K562 (cell line): Measurements from ENCODE around the gene MINDY4. TPM values are rescaled to one million over a fixed set of nuclear protein-coding genes. Genes with fewer than 3 reads are reported as not detected.

Experiments
- BCOR ChIP-seq: fragments of 450-650 bp; IDR thresholded peaks from 2 replicates; pipeline ENCODE4 v1.6.1; 2016
- CREM ChIP-seq: IDR thresholded peaks from 2 replicates; pipeline ENCODE4 v1.6.1; 2014; ENCODE audit warnings: antibody characterized with exemption, low read depth
- ELF4 ChIP-seq: fragments of 450-650 bp; formaldehyde crosslinking; IDR thresholded peaks from 2 replicates; pipeline ENCODE4 v1.4.0; 2022; ENCODE audit warnings: missing genetic modification characterization
- EP400 ChIP-seq: fragments of 450-650 bp; IDR thresholded peaks from 2 replicates; pipeline ENCODE4 v1.6.1; 2017; ENCODE audit warnings: antibody characterized with exemption, mild to moderate bottlenecking, moderate library complexity
- FOS ChIP-seq: IDR thresholded peaks from 3 replicates; pipeline ENCODE4 v1.6.1; 2011; ENCODE audit not compliant: insufficient read length; ENCODE audit errors: extremely low read depth
- GTF2E2 ChIP-seq: fragments of 200-800 bp; sonication (Bioruptor generic); IDR thresholded peaks from 2 replicates; pipeline ENCODE4 v1.6.1; 2016; ENCODE audit warnings: missing genetic modification characterization, missing compliant biosample characterization
- HEY1 ChIP-seq: fragments of 250-450 bp; sonication (Bioruptor Pico); IDR thresholded peaks from 2 replicates; pipeline ENCODE4 v1.5.0; 2020; ENCODE audit warnings: mild to moderate bottlenecking, moderate library complexity, borderline replicate concordance
- HINFP ChIP-seq: fragments of 450-650 bp; conservative IDR thresholded peaks from 2 replicates; pipeline ENCODE4 v1.6.1; 2016; ENCODE audit warnings: missing genetic modification characterization, low read depth, mild to moderate bottlenecking, control low read depth, missing compliant biosample characterization
- HMBOX1 ChIP-seq: sonication (generic); IDR thresholded peaks from 2 replicates; pipeline ENCODE4 v1.6.1; 2016
- IRF2 ChIP-seq: sonication (generic); formaldehyde crosslinking; IDR thresholded peaks from 2 replicates; pipeline ENCODE4 v1.8.1; 2022; ENCODE audit warnings: mild to moderate bottlenecking, missing genetic modification reagents
- JUND ChIP-seq, 2 experiments: IDR thresholded peaks; 2 replicates in 1 of 2; 3 replicates in 1 of 2; pipeline ENCODE4 v1.6.1; 2011; ENCODE audit warnings: borderline replicate concordance in 2 of 2, low read depth in 2 of 2, low read length in 2 of 2, improper control_type of control experiment in 1 of 2, missing biosample characterization in 1 of 2, missing genetic modification characterization in 1 of 2, missing genetic modification reagents in 1 of 2
- KDM1A ChIP-seq, 2 experiments: fragments of 450-650 bp; IDR thresholded peaks; 2 replicates each; pipeline ENCODE4 v1.6.1; 2016; ENCODE audit warnings: mild to moderate bottlenecking in 2 of 2
- KDM4B ChIP-seq, 2 experiments: fragments of 450-650 bp in 1 of 2; sonication (generic) in 1 of 2; IDR thresholded peaks; 2 replicates each; pipeline ENCODE4 v1.6.1; 2016 to 2017; ENCODE audit warnings: borderline replicate concordance in 2 of 2, antibody characterized with exemption in 1 of 2, low read depth in 1 of 2, mild to moderate bottlenecking in 1 of 2
- MECOM ChIP-seq: fragments of 250-450 bp; sonication (Bioruptor Pico); IDR thresholded peaks from 2 replicates; pipeline ENCODE4 v1.8.0; 2022; ENCODE audit warnings: inconsistent platforms
- MLX ChIP-seq, 2 experiments: fragments of 450-650 bp in 1 of 2; sonication (generic) in 1 of 2; formaldehyde crosslinking; conservative IDR thresholded peaks; 2 replicates each; pipeline versions ENCODE4 v1.4.0 to v1.8.1; 2020 to 2022; ENCODE audit warnings: mild to moderate bottlenecking in 1 of 2, missing genetic modification reagents in 1 of 2
- NR1H2 ChIP-seq: sonication (generic); formaldehyde crosslinking; IDR thresholded peaks from 2 replicates; pipeline ENCODE4 v1.4.0; 2020; ENCODE audit warnings: mild to moderate bottlenecking, missing genetic modification reagents
- PHTF2 ChIP-seq: fragments of 250-450 bp; sonication (Bioruptor Pico); IDR thresholded peaks from 2 replicates; pipeline ENCODE4 v1.5.0; 2021; ENCODE audit warnings: mild to moderate bottlenecking
- PRPF4 ChIP-seq: fragments of 200-400 bp; formaldehyde crosslinking; IDR thresholded peaks from one replicate; pipeline ENCODE4 v1.6.1; 2017; ENCODE audit warnings: low read length, low read depth, mild to moderate bottlenecking; ENCODE audit not compliant: insufficient read depth, poor library complexity, severe bottlenecking
- SP1 ChIP-seq: sonication (generic); formaldehyde crosslinking; IDR thresholded peaks from 2 replicates; pipeline ENCODE4 v1.8.1; 2022; ENCODE audit warnings: mild to moderate bottlenecking, missing genetic modification reagents
- XRCC5 ChIP-seq: fragments of 200-400 bp; formaldehyde crosslinking; IDR thresholded peaks from 2 replicates; pipeline ENCODE4 v1.6.1; 2017; ENCODE audit warnings: low read depth, mild to moderate bottlenecking, low read length
- ZEB2 ChIP-seq: fragments of 450-650 bp; IDR thresholded peaks from 2 replicates; pipeline ENCODE4 v1.6.1; 2016
- ZNF232 ChIP-seq: sonication (generic); formaldehyde crosslinking; IDR thresholded peaks from 2 replicates; pipeline ENCODE4 v1.8.0; 2022; ENCODE audit warnings: mild to moderate bottlenecking, missing genetic modification reagents
- ZNF436 ChIP-seq: fragments of 250-450, 450-650 bp; sonication (Bioruptor Pico); formaldehyde crosslinking; IDR thresholded peaks from 2 replicates; pipeline ENCODE4 v1.7.0; 2020; ENCODE audit warnings: mild to moderate bottlenecking
- polyA plus RNA-seq, 8 experiments: library from polyadenylated mRNA; depleted of rRNA in 4 of 8; stranded (reverse) in 5 of 8; unstranded in 3 of 8; fragments of >200 nt; fragmentation: Nextera tagmentation in 2 of 8; fragmentation: Illumina TruSeq in 1 of 8; extraction: Ambion mirVana in 2 of 8; extraction: Trizol in 1 of 8; gene quantifications; 2 replicates each; pipeline versions ENCODE4 v1.2.1 to v1.2.3, GENCODE V29; 2011 to 2014; ENCODE audit warnings: inconsistent platforms in 1 of 8, missing spikeins in 1 of 8
- total RNA-seq, 7 experiments: library from RNA; depleted of rRNA in 6 of 7; stranded (reverse); fragments of >200 nt in 6 of 7; fragmentation: Illumina TruSeq in 2 of 7; extraction: Trizol in 2 of 7; gene quantifications; 2 replicates each; pipeline versions ENCODE4 v1.2.1 to v1.2.3, GENCODE V29; 2011 to 2021; ENCODE audit warnings: low replicate concordance in 1 of 7
- TF ChIP-seq, protein P1 (sequence below): fragments of 250-450 bp; sonication (Bioruptor Pico); IDR thresholded peaks from 2 replicates; pipeline ENCODE4 v1.8.0; 2022; ENCODE audit warnings: inconsistent platforms

MINDY4 gene
- total and polyA plus RNA-seq, 9 of the 15 experiments (the other 6 are each of a cell fraction or from before 2014, with no cell fraction given): 2.1 to 16.7 (median 11.0) TPM

- peak; percentile 35; the same call in 1 of the 2 replicates for TF ChIP-seq XRCC5
- TF ChIP-seq MECOM (CRISPR knock-in tag): no peak
- TF ChIP-seq HEY1 (CRISPR knock-in tag): no peak
- no peak for TF ChIP-seq PRPF4
- TF ChIP-seq GTF2E2 (tag): no peak
- TF ChIP-seq BCOR: no peak
- no peak for TF ChIP-seq MLX (CRISPR knock-in tag; conservative IDR thresholded peaks at IDR 0.05)
- TF ChIP-seq IRF2 (CRISPR knock-in tag): no peak
- TF ChIP-seq JUND (IDR thresholded peaks at IDR 0.05; ENCODE audit: borderline replicate concordance, low read depth, low read length): peak; percentile 47; the same call in 1 of the 2 replicates
- TF ChIP-seq JUND (tag; IDR thresholded peaks at IDR 0.05; ENCODE audit: borderline replicate concordance, low read depth, low read length): no peak; the same call in 2 of the 3 replicates
- TF ChIP-seq FOS: no peak
- TF ChIP-seq SP1: no peak
- no peak for TF ChIP-seq KDM4B (IDR thresholded peaks at IDR 0.05; ENCODE audit: borderline replicate concordance in 2 of 2, low read depth in 1 of 2)
- peak in 1 of 2 experiments; percentile 61; a peak in 2 of 4 replicates for TF ChIP-seq KDM1A (IDR thresholded peaks at IDR 0.05)
- TF ChIP-seq CREM: peak; percentile 96
- no peak for TF ChIP-seq ZNF436 (CRISPR knock-in tag)
- TF ChIP-seq ZNF232: no peak
- TF ChIP-seq ELF4 (CRISPR knock-in tag): no peak
- no peak for TF ChIP-seq EP400
- no peak for TF ChIP-seq PHTF2 (CRISPR knock-in tag)
- TF ChIP-seq NR1H2: no peak
- TF ChIP-seq HINFP: no peak
- TF ChIP-seq ZEB2: peak; percentile 73
- TF ChIP-seq HMBOX1: no peak
- TF ChIP-seq, protein P1, sequence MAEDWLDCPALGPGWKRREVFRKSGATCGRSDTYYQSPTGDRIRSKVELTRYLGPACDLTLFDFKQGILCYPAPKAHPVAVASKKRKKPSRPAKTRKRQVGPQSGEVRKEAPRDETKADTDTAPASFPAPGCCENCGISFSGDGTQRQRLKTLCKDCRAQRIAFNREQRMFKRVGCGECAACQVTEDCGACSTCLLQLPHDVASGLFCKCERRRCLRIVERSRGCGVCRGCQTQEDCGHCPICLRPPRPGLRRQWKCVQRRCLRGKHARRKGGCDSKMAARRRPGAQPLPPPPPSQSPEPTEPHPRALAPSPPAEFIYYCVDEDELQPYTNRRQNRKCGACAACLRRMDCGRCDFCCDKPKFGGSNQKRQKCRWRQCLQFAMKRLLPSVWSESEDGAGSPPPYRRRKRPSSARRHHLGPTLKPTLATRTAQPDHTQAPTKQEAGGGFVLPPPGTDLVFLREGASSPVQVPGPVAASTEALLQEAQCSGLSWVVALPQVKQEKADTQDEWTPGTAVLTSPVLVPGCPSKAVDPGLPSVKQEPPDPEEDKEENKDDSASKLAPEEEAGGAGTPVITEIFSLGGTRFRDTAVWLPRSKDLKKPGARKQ (CRISPR knock-in tag): no peak
These were observed 167.5 kb downstream of the MINDY4 start (continued) for GRCh38 chr7:30938435-30939316.
